Mammary epithelial cell (primary cell): Measurements from ENCODE around the gene MYO16.

Experiments used
- CTCF ChIP-seq, 2 donors: IDR thresholded peaks in 1 of 2; conservative IDR thresholded peaks in 1 of 2; 2 replicates each; pipeline ENCODE4 v1.5.1; 2011 to 2012; ENCODE audit warnings: inconsistent platforms in 2 of 2, low read length in 2 of 2, mild to moderate bottlenecking in 2 of 2, control low read depth in 1 of 2, low read depth in 1 of 2; ENCODE audit not compliant: insufficient read depth in 1 of 2; ENCODE audit errors: extremely low read depth in 1 of 2
- EZH2 ChIP-seq: IDR thresholded peaks from 2 replicates; pipeline ENCODE4 v1.6.1; 2012; ENCODE audit warnings: low read length, inconsistent platforms, borderline replicate concordance

- TF ChIP-seq EZH2 (no peak), CTCF (conservative IDR thresholded peaks at IDR 0.05 in 1 of 2, IDR thresholded peaks at IDR 0.05 in 1 of 2; ENCODE audit: extremely low read depth in 1 of 2, insufficient read depth in 1 of 2, low read depth in 1 of 2, low read length in 2 of 2) (no peak)
Observed at GRCh38 chr13:109253316-109253715, 623.9 kb downstream of the MYO16 start.
